Measurements from ENCODE around the gene TEAD1. TPM values are rescaled to one million over a fixed set of nuclear protein-coding genes. Genes with fewer than 3 reads are reported as not detected.

The TEAD1 gene
- total RNA-seq, 1 experiment from 2014 or later: 102 TPM

- H3K36me3 ChIP-seq (ENCODE audit: control insufficient read depth, insufficient read depth, low read length): no peaks in the 10 kb centered on the region; the same call in 1 of the 2 replicates
- intact Hi-C loops (cut with micrococcal nuclease; ENCODE audit: unreplicated experiment): no loop called here
- ATAC-seq (no peak), DNase-seq (ENCODE audit: low read depth, low spot score) (no peak)
- H3K27me3 ChIP-seq (ENCODE audit: control insufficient read depth, insufficient read depth, low read length): no peaks in the 10 kb centered on the region
- no peak for TF ChIP-seq REST (IDR thresholded peaks at IDR 0.05; ENCODE audit: insufficient read depth in 1 of 2, low read depth in 2 of 2, low read length in 1 of 2)
- TF ChIP-seq TCF7L2 (IDR thresholded peaks at IDR 0.05; ENCODE audit: low read depth, low read length): no peak
- 0 out of 2 replicates have a peak, but pooled peaks have one; percentile 10 for TF ChIP-seq SIN3A (IDR thresholded peaks at IDR 0.05; ENCODE audit: borderline replicate concordance, insufficient read depth, low read depth, low read length)
- CTCF ChIA-PET: no interaction called here
- peak overlapping the region; percentile 10; the same call in 1 of the 2 replicates for H3K27ac ChIP-seq (ENCODE audit: low read length)
- no peak overlapping the region for H3K4me3 ChIP-seq (ENCODE audit: low read depth in 2 of 2, low read length in 2 of 2)
- no peaks in the 10 kb centered on the region for H3K9me3 ChIP-seq (ENCODE audit: control insufficient read depth, insufficient read depth, low read depth, low read length)
- POLR2A ChIA-PET: interaction anchor here (0.6 kb wide), 1 partner anchor 36 kb away, joined by 6 read pairs; no protein-coding TSS in a partner anchor
- in situ Hi-C loops (cut with HindIII; ENCODE audit: low pct_unique_long_range_greater_than_20kb, low sequenced_read_pairs): no loop called here
- H3K4me1 ChIP-seq (ENCODE audit: control insufficient read depth, insufficient read depth, low read length): peaks cover 98% of the 10 kb centered on the region
- no TSS peak for BruUV-seq (replicated peaks)
Measured at GRCh38 chr11:12681466-12681865, 7.2 kb downstream of the TEAD1 start.

- H3K27me3 ChIP-seq (ENCODE audit: control insufficient read depth, insufficient read depth, low read length): no peaks in the 10 kb centered on the region
- POLR2A ChIA-PET: no interaction called here
- no peaks in the 10 kb centered on the region for H3K9me3 ChIP-seq (ENCODE audit: control insufficient read depth, insufficient read depth, low read depth, low read length)
- no peaks in the 10 kb centered on the region for H3K36me3 ChIP-seq (ENCODE audit: control insufficient read depth, insufficient read depth, low read length)
- ATAC-seq (no peak), DNase-seq (ENCODE audit: low read depth, low spot score) (no peak)
- intact Hi-C loops (cut with micrococcal nuclease; ENCODE audit: unreplicated experiment): no loop called here
- CTCF ChIA-PET: no interaction called here
- peak overlapping the region; percentile 52 for H3K27ac ChIP-seq (ENCODE audit: low read length)
- no peak for TF ChIP-seq CTCF (IDR thresholded peaks at IDR 0.05)
- TF ChIP-seq POLR2AphosphoS5 (IDR thresholded peaks at IDR 0.05; ENCODE audit: low read depth, low read length): no peak
- no peak for TF ChIP-seq TCF7L2 (IDR thresholded peaks at IDR 0.05; ENCODE audit: low read depth, low read length)
- no peak for TF ChIP-seq SIN3A (IDR thresholded peaks at IDR 0.05; ENCODE audit: borderline replicate concordance, insufficient read depth, low read depth, low read length)
- no peak for TF ChIP-seq REST (IDR thresholded peaks at IDR 0.05; ENCODE audit: insufficient read depth in 1 of 2, low read depth in 2 of 2, low read length in 1 of 2)
- in situ Hi-C loops (cut with HindIII; ENCODE audit: low pct_unique_long_range_greater_than_20kb, low sequenced_read_pairs): no loop called here
- no peak overlapping the region for H3K4me3 ChIP-seq (ENCODE audit: low read depth in 2 of 2, low read length in 2 of 2)
- peaks cover 98% of the 10 kb centered on the region for H3K4me1 ChIP-seq (ENCODE audit: control insufficient read depth, insufficient read depth, low read length)
- no TSS peak for BruUV-seq (replicated peaks)
Measured at GRCh38 chr11:12682288-12682687, 8.1 kb downstream of the TEAD1 start.
